Fibroblast of pulmonary artery (primary cell): ENCODE measurements around the gene HSD11B1L.
"Not testable (repeated sequence)": the region's sequence is repeated elsewhere in the genome, so short reads cannot be mapped to it uniquely, and the experiment has no call there.

Source experiments
- DNase-seq: peaks from one replicate; pipeline ENCODE4 v3.0.0-alpha.2; 2010; ENCODE audit warnings: low read depth
- H3K4me3 ChIP-seq: replicated peaks from 2 replicates; pipeline ENCODE4 v1.5.1; 2011; ENCODE audit warnings: low read depth, mild to moderate bottlenecking, control low read depth, low read length, moderate library complexity
- TF ChIP-seq, protein P1 (sequence below): IDR thresholded peaks from 2 replicates; pipeline ENCODE4 v1.5.1; 2011; ENCODE audit warnings: mild to moderate bottlenecking, control low read depth, low read length, inconsistent platforms; ENCODE audit errors: missing control alignments

Gene HSD11B1L

GRCh38 chr19:5719961-5720790, 39.3 kb downstream of the HSD11B1L start, which contains the start of the genes CATSPERD and LONP1:
Gene CATSPERD (plus strand): TSS chr19:5720637. CDS start chr19:5720738, 101 bp downstream.
Gene LONP1 (minus strand): TSS chr19:5720146. CDS start chr19:5720132, 14 bp downstream.
- H3K4me3 ChIP-seq, result peak within 1 kb of the TSS; percentile 95
- peak; percentile 99 for DNase-seq
- TF ChIP-seq, protein P1, sequence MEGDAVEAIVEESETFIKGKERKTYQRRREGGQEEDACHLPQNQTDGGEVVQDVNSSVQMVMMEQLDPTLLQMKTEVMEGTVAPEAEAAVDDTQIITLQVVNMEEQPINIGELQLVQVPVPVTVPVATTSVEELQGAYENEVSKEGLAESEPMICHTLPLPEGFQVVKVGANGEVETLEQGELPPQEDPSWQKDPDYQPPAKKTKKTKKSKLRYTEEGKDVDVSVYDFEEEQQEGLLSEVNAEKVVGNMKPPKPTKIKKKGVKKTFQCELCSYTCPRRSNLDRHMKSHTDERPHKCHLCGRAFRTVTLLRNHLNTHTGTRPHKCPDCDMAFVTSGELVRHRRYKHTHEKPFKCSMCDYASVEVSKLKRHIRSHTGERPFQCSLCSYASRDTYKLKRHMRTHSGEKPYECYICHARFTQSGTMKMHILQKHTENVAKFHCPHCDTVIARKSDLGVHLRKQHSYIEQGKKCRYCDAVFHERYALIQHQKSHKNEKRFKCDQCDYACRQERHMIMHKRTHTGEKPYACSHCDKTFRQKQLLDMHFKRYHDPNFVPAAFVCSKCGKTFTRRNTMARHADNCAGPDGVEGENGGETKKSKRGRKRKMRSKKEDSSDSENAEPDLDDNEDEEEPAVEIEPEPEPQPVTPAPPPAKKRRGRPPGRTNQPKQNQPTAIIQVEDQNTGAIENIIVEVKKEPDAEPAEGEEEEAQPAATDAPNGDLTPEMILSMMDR, result peak; percentile 86

GRCh38 chr19:5727453-5728050, 46.7 kb downstream of the HSD11B1L start:
- H3K4me3 ChIP-seq, result no peak overlapping the region
- no peak for DNase-seq
- TF ChIP-seq, protein P1, result no peak

DNA sequence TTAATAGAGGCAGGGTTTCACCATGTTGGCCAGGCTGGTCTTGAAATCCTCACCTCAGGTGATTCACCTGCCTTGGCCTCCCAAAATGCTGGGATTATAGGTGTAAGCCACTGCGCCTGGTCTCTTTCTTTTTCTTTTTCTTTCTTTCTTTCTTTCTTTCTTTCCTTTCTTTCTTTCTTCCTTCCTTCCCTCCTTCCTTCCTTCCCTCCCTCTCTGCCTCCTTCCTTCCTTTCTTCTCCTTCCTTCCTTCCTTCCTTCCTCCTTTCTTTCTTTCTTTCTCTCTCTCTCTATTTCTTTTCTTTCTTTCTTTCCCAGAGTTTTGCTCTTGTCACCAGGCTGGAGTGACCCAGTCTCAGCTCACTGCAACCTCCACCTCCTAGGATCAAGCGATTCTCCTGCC, 52.3 kb downstream of the HSD11B1L start:
- not testable (repeated sequence) for DNase-seq, H3K4me3 ChIP-seq
